GM11168 (cell line): Measurements from ENCODE around the gene SIX1.

ENCODE experiments used
- in situ Hi-C: fragments of 300-500 bp; cut with MboI; formaldehyde crosslinking; loops from one replicate; pipeline ENCODE4 v1.12.0; 2022; ENCODE audit warnings: low sequenced_read_pairs; ENCODE audit not compliant: unreplicated experiment

SIX1 gene

DNA sequence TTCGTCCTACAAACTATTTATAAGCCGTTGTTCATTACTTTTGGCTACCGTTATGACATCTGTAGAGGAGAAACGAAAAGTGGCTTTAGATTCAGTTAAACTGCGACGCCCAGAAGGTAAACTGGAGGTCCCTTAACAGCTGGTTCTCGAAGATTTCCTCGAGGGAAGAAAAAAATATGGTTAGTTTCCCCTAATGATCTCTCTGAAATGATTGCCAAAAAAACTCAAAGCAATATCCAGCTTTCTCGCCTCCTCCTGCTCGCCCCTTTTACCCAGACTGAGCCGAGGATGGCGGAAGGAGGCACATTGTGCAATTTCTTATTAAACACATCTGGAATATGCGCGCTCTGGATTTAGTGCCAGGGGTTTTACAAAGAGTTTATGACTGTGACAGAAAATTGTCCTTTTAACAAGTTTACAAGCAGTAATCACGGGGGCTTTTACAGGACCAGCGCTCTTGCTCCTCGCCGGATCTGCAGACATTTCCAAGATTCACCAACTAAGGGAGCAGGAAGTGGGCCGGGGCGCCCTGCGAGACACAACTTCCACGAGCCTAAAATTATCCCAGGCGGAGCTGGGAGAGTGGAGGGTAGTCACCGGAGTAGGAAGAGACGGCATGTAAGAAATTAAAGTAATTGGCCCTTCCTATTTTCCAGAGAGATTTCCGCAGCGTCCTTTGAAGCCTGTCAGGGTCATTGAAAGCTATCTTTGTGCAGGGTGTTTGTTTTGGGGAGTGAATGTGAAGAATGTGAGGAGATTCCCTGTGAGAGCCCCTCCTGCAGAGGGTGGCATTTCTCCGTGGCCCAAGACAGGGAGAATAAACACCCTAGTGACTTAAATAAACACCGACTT lies 5.6 kb downstream of the SIX1 start:
- in situ Hi-C loops: no loop called here

DNA sequence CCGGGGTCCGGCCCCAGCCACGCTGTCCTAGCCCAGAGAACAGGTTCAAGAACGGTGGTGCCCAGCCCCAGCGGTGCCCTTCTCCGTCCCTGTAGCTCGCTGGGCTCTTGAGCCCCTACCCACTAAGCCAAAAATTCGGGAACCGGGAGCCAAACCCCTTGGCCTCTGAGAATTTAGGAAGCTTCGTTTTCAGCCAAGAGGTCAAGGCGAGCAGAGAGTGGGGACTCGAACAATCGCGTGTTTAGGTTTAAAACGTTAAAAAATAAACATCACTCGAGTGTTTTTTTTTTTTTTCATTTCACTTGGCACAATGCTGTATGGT lies 6.2 kb downstream of the SIX1 start:
- in situ Hi-C loops: no loop called here

DNA sequence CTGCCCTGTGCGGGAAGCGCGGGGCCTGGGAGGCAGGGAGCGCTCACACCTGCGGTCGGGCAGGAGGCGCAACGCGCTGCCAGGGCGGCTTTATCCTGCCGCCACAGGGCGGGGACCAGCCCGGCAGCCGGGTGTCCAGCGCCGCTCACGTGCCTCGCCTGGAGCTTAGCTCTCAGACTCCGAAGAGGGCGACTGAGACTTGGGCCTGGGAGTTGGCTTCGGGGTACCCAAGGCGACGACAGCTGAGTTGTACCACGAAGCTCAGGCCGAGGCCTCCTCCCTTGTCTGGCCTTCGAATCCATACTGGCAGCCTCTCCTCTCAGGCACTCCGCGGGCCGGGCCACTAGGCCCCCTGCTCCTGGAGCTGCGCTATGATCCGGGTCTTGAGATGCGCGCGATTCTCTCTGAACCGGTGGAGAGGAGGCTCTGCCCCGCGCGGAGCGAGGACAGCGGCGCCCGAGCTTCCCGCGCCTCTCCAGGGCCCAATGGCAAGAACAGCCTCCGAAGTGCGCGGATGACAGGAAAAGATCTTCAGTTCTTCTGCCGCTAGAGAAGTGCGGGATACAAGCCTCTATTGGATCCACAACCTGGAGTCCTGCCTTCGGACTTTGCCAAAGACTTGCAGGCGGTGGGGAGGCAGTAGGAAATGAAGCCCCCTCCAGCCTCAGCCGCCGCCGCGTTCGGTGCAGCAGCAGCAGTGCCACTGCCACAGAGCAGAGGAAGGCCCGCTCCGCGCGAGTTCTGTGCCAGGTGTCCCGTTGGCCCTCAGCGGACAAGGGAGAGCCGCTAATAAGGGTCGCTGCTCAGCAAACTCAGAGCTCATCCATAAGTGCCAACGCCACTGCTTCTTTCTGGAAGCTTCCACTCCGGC lies 6.8 kb downstream of the SIX1 start:
- in situ Hi-C loops: no loop called here

DNA sequence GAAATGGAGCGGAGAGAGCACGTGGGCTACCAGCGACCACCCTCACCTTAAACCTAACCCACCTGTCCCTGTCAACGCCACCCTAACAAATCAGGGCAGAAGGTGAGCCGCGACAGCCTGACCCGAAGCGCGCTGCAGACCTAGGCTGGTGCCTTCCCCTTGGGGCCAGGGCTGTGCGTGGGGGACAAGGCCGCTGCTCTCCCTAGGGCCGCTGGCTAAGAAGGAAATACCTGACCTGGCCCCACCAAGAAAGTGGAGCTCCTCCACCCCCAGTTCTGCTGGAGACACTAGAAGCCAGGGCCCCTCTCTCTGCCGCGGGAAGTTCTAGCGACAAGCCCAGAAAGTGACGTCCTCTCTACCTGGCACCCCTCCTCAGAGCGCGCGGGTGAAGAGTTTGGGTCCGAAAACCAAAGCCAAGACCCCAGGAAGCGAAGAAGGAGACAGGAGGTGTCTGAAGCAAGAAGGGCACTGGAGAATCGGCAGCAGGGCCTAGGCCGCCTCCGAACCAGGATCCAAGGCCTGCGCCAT lies 7.5 kb downstream of the SIX1 start:
- in situ Hi-C loops: no loop called here

DNA sequence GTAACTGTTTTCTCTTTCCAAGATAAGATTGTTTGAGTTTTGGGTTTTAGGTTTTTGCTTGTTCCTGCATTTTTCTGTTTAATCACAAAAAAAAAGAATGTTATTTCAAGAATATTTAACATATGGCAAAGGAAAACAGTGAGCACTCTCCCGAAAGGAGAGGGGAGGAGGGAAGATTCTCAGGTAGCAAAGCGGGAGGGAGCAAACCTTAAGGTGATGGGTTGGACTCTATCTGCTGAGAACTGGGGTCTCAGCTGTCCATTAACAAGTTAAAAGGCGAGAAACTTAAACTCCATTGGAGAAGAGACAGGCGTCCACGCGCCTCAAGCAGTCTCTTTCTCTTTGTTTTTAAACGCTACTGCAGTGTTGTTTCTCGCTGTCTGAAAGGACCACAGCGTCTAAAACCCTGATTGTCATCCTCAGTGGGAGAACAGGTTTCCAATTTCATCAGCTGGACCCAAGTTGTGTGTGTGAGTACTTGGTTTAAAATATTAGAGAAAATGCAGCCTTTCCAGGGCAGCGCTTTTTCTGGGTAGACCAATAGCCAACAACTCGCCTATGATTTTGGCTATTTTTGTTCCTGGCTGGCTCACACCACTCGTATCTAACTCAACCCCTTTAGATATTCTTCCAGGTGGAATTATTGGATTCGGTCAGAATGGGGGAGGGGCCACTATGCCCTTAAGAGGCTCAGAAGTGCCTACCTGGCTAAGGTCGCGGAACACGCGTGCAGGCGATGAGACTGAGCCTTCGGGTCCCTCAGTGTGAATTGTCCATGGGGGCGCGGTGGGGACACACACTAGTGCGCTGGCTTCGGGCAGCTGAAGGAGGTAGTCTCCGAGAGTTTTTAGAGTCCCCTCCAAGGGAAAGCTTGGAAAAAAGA lies 8.2 kb downstream of the SIX1 start:
- in situ Hi-C loops: no loop called here

DNA sequence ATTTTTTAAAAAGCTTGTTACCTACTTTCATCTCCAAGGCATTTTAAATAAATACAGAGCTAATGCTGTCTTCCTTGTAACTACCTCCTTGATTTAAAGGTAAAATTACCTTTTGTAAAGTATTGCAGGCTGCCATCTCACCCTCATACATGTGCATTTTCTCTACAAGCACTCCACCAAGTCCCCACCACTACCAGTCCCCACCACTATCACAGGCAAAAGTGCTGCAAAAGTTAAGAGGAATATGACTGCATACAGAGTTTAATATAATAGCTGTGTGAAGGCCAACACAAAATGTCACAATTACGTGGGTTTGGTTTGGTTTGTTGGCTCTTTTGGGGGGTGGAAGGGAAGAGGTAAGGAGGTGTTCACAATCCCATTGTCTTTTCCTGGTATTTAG lies 9.6 kb downstream of the SIX1 start:
- in situ Hi-C loops: loop anchor here (10.0 kb wide), 1 partner anchor 615 kb away; no protein-coding TSS in a partner anchor

DNA sequence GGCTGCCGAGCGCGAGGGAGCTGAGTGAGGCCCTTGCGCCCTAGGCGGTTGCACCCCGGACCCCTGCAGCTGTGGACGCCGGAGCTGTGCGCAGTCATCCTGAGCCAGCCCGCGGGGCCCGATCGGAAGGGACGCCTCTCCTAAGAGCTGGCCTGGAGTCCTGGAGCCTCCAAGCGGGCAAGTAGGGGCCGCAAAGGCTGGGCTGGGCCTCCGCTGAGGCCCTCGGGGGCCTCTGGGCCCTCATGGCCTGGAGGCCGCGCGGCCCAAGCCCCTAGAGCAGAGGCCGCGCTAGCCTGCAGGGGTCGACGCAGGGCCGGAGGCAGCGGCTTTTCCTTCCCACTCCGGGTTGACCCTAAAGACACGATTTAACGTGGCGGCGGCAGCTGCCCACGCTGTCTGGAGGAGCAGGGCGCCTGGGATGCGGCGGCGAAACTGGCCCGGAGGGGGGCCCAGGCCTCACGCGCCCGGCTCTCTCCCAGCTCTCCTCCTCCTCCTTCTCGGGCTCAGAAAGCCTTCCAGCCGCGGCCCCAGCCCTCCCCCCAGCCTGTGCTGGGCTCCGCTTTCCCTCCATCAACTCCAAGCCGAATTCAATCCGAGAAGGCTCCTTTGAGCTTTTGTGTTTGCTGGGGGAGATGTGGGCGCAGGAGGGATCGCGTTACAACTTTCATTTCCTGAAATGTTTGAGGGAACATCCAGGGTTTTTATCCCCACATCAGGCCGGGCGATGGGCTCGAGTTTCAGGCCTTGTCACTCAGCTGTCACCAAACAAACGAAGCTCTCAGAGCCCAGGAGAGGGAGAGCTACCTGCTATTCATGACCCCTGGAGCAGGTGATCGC lies 11.6 kb downstream of the SIX1 start:
- in situ Hi-C loops: loop anchor here (10.0 kb wide), 1 partner anchor 617 kb away; no protein-coding TSS in a partner anchor

DNA sequence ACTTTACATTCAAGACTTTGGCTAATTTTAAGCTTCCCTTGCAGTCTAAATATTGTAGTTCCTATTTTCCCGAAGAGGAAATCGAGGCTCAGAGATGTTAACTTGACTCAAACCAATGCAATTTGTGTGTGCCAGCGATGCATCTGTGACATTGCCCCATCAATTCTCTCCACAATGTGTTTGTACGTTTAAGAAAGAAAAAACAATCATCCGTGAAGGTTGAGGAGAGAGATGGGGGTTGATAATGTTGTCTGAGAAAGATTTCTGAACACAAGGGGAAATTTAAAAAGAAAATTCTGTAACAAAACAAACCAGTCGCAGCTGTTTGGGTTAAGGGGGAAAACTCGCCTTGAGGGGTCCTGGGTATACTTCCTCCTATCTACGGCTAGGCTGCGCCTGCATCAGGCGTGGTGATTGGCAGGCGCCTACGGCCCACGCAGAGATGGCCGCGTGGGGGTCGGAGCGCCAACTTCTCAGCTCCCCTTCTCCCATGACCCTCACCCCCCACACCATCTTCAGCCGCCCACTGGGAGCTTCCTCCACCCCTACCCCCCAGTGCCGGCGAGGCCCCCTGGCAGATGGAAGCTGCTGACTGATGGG lies 12.3 kb downstream of the SIX1 start:
- in situ Hi-C loops: loop anchor here (10.0 kb wide), 1 partner anchor 618 kb away; no protein-coding TSS in a partner anchor

DNA sequence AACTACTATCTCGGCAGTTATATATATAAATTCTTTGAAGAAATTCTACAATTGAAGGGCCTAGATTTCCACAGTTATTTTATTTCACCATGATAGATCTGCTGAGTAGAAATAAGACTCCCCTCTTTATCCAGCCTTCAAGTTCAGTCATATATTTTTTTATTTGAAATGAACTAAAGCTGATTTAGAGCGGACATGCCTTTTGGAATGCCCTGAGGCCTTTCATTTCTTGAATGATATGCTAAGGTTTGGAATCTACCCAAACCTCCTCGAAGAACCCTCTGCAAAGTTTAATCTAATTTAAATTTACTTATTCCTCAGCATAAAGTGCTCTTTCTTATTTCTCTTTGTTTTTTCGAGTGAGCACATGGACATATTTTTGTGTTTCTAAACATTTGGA lies 15.1 kb downstream of the SIX1 start:
- in situ Hi-C loops: loop anchor here (10.0 kb wide), 1 partner anchor 621 kb away; no protein-coding TSS in a partner anchor

DNA sequence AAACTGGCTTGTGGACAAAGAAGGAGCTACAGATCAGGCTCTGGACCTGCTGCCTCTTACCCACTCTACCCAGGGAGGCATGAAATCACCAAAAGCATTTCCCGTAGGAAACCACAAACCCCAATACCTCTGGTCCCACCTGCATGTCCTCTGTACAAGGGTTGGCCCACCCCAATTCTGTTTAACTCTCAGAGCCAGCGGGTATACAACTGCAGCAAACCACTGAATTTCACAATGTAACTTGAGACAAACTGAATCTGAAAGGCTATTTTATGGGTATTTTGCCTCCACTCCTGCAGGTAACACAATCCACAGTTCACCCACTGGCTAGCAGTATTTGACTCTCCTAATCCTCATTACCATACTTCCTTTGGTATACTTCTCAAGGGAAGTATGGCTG lies 16.5 kb downstream of the SIX1 start:
- in situ Hi-C loops: loop anchor here (10.0 kb wide), 1 partner anchor 622 kb away; no protein-coding TSS in a partner anchor

DNA sequence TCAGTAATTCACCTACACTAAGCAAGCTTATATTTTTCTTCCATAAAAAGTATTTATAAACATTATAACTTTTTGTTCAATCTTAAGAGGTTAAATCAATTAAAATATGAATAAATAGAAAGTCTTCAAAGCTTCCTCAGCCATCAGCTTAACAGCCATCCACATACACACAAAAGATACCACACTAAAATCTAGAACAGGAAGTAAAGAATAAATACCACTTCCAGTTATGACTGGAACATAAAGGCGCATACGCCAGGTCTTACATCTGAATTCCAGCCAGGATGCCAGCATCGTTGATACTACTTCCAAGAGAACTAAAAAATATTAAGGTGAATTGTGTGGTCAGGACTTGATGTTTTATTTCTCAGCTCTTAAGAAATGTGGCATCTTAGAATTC lies 17.0 kb downstream of the SIX1 start:
- in situ Hi-C loops: loop anchor here (10.0 kb wide), 1 partner anchor 623 kb away; no protein-coding TSS in a partner anchor

DNA sequence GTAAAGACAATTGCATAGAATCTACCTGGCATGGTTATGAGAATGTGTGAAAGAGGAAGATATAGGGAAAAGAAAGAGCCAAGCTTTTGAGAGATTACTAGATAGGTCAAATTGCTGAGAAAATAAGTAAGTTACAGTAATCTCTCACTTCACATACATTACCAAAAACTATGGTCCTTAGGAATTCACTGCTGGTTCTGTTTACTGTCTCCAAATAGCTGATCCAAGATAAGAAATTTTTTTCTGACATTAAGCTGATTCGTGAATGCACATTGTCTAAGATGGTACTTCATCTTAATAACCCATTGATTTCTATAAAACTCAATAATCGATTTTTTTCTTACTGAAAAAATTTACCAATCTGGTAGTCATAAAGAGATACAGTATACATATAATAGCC lies 17.4 kb downstream of the SIX1 start:
- in situ Hi-C loops: loop anchor here (10.0 kb wide), 1 partner anchor 623 kb away; no protein-coding TSS in a partner anchor

DNA sequence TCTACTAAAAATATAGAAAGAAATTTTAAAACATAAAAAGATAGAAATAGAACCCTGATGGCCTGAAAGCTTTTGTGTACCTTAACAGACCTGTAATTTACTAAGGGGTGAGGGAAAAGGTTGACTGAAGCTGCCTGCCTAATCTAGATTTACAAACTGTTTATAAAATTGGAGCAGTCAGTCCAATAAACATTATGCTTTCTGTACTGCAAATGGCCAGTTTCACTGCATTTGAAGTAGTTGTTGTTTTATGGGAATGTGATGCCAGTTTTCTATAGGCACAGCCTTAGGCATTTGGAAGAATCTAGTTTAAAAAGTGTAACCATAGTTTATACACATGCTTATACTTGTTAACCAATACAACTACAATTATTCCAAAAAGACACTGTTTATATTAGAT lies 19.1 kb downstream of the SIX1 start:
- in situ Hi-C loops: loop anchor here (10.0 kb wide), 1 partner anchor 625 kb away; no protein-coding TSS in a partner anchor

DNA sequence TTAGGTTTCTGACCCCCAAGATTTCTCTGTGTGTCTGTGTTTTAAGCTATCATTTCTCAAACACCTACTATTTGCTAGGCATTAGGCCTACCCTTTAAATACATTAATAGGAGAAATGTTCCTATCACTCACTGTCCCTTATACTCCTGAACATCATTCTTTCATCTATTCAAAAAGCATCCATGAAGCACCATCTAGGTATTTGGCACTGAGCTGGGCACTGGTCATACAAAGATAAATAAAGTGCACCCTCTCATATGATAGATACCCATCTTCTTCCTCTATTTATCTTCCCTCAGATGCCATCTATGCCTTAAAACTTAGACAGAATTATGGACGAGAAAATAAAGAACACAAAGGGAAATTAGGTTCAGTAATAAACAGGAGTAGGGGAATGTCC lies 20.4 kb downstream of the SIX1 start:
- in situ Hi-C loops: loop anchor here (10.0 kb wide), 1 partner anchor 396 kb away; no protein-coding TSS in a partner anchor

DNA sequence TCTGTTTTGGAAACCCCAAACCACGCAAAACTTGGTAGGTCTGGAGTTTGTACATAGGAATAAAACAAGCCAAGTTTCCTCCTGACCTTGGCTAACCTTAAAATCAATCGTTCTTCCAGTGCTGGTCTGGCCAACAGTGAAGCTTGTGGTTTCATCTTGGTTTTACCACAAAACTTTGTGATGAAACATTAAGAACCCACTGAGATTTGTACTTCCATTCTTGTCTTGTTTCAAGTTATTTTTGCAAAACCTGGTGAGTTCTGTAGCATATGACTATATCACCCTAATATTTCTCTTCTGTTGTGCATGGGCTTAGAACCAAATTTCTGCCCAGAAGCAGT lies 26.4 kb downstream of the SIX1 start:
- in situ Hi-C loops: loop anchor here (10.0 kb wide), 1 partner anchor 402 kb away; no protein-coding TSS in a partner anchor

DNA sequence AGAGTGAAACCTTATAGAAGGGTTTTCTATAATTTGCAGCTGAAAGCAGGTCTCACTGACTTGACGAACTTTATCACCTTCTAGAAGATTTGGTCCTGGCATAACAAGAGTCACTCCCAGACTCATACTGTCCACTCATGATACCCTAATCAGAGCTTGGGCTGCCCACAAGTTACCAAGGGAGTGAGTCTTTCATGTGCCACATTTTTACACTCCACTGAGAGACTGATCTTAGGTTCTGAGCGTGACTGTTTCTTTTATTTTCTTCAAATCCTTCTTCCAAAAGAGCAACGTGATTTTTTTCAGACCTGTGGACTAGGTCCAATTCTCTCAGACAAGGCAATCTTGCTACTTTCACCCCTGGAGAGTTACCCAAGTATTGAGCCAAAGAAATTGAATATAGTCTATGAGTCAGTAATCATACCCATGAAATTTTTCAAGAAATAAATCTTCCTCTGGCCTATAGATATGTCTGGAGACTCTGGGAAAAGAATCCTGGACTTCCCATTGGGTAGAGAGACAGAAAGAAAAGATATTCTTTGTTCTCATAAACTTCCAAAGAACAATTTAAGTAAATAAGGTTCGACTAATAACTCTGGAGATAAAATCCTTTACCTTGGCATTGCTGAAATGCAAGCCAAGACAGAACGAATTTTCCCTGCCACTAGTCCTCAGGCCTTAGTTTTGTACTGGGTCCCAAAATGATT lies 26.9 kb downstream of the SIX1 start:
- in situ Hi-C loops: loop anchor here (10.0 kb wide), 1 partner anchor 402 kb away; no protein-coding TSS in a partner anchor

DNA sequence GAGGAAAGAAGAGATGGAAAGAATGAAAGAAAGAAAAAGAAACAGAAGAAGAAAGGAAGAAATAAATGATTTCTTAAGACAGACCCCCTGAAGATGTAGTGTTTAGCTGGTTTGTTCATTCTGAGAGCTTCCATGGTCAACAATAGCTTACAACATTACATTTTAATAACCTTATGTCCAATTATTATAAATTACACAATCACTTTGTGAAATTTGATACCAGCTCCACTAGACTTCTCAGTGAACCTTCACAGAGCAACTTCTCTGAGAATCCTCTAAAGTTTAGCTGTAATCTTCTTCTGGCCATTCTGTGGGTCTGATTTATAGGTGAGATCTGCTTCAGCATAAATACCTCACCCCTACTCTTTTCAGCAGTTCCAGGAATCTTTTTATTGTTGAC lies 27.9 kb downstream of the SIX1 start:
- in situ Hi-C loops: loop anchor here (10.0 kb wide), 1 partner anchor 403 kb away; no protein-coding TSS in a partner anchor

DNA sequence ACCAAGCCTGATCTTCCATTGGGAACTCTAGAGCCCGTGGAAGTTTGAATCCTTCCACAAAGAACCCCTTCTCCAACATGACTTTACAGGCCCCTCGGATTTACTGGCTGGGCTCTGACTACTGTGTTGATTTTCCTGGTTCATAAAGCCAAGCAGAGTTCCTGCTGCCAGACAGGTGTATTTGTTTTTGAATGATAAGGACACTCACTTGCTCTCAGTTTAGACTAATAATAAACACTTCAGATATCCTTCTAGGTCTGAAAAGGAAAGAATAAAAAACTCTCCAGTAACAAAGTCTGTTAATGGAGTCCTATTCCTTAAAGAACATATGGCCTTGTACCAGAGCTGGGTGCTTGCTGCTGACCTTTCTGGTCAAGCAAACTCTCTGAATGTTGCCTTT lies 31.0 kb downstream of the SIX1 start:
- in situ Hi-C loops: no loop called here
